Left cardiac atrium (tissue), 4 donors: ENCODE results near the gene NHSL2. TPM values are rescaled to one million over a fixed set of nuclear protein-coding genes. Genes with fewer than 3 reads are reported as not detected.

Source experiments
- ATAC-seq, 2 donors: fragments of 200-7000 bp; cut with Tn5 transposase; one replicate each; pipeline ENCODE4 v1.9.1; 2020; ENCODE audit warnings: mild to moderate bottlenecking in 2 of 2, moderate library complexity in 2 of 2
- DNase-seq: peaks from one replicate; pipeline ENCODE4 v3.0.0-alpha.2; 2020
- intact Hi-C, 2 donors: fragments of 100-400 bp; cut with DNase I; formaldehyde crosslinking; loops; one replicate each; pipeline versions ENCODE4 v1.14.1 to v1.15.1; 2022 to 2023
- total RNA-seq, 2 donors: library from RNA; stranded (reverse); fragmentation: NEBNext Ultra II Directional; extraction: Animal tissue kit (Norgen Biotek cat#: 25700); gene quantifications; one replicate each; pipeline ENCODE4 v1.2.1, GENCODE V29; 2021
- donor health status: DM: no; HTN: yes; CAD: no.
- donor health status: DM: no; HTN: yes; CAD: no; lungs with severe emphysema.
- donor health status: DM: yes; HTN: yes; CAD: no.
- donor health status: Dilated cardiomyopathy.

NHSL2 gene
- total RNA-seq, 2 donors from 2014 or later = 6.1 to 8.8 TPM

- ATAC-seq = no peak
- no peak for DNase-seq
- intact Hi-C loops = no loop called here
These were observed 8.8 kb downstream of the NHSL2 start for GRCh38 chrX:71919431-71919830.

- no peak for DNase-seq
- no peak for ATAC-seq
- intact Hi-C loops = no loop called here
These were observed 9.2 kb downstream of the NHSL2 start for GRCh38 chrX:71919886-71920285.

GRCh38 chrX:71922686-71923085 lies 12.0 kb downstream of the NHSL2 start:
- ATAC-seq = peak in 1 of 2 donors; percentile 53
- no peak for DNase-seq
- intact Hi-C loops = no loop called here

- intact Hi-C loops = no loop called here
- peak; percentile 57 to 68 for ATAC-seq
- DNase-seq = no peak
These were observed 12.9 kb downstream of the NHSL2 start for GRCh38 chrX:71923516-71923915.

- DNase-seq (no peak), ATAC-seq (no peak)
- intact Hi-C loops = no loop called here
These were observed 16.4 kb downstream of the NHSL2 start for GRCh38 chrX:71927040-71927439.

- ATAC-seq (no peak), DNase-seq (no peak)
- intact Hi-C loops = no loop called here
These were observed 18.2 kb downstream of the NHSL2 start for GRCh38 chrX:71928856-71929255.

GRCh38 chrX:71930298-71930697 lies 19.7 kb downstream of the NHSL2 start:
- intact Hi-C loops = no loop called here
- DNase-seq (no peak), ATAC-seq (no peak)

GRCh38 chrX:71935476-71935875 lies 24.8 kb downstream of the NHSL2 start:
- intact Hi-C loops = no loop called here
- ATAC-seq = peak; percentile 70 to 78
- DNase-seq = peak; percentile 39

GRCh38 chrX:71936632-71937031 lies 26.0 kb downstream of the NHSL2 start:
- ATAC-seq (no peak), DNase-seq (no peak)
- intact Hi-C loops = no loop called here

GRCh38 chrX:71938371-71938770 lies 27.7 kb downstream of the NHSL2 start:
- intact Hi-C loops = no loop called here
- no peak for ATAC-seq
- DNase-seq = no peak

- DNase-seq (no peak), ATAC-seq (no peak)
- intact Hi-C loops = no loop called here
These were observed 30.5 kb downstream of the NHSL2 start for GRCh38 chrX:71941145-71941544.

GRCh38 chrX:71941776-71942175 lies 31.1 kb downstream of the NHSL2 start:
- intact Hi-C loops = no loop called here
- DNase-seq = peak; percentile 66

GRCh38 chrX:71944369-71944768 lies 33.7 kb downstream of the NHSL2 start:
- intact Hi-C loops = no loop called here
- no peak for ATAC-seq
- DNase-seq = no peak

More at GRCh38 chrX:71941776-71942175, 31.1 kb downstream of the NHSL2 start:
- peak; percentile 79 to 95 for ATAC-seq

GRCh38 chrX:71945237-71945805 lies 34.7 kb downstream of the NHSL2 start:
- DNase-seq = no peak
- intact Hi-C loops = no loop called here
- ATAC-seq = peak in 1 of 2 donors; percentile 27

- intact Hi-C loops = no loop called here
- no peak for ATAC-seq
- no peak for DNase-seq
These were observed 38.7 kb downstream of the NHSL2 start for GRCh38 chrX:71949363-71949762.

- intact Hi-C loops = no loop called here
- no peak for DNase-seq
- ATAC-seq = no peak
These were observed 39.3 kb downstream of the NHSL2 start for GRCh38 chrX:71949844-71950445.

- DNase-seq (no peak), ATAC-seq (no peak)
- intact Hi-C loops = no loop called here
These were observed 42.7 kb downstream of the NHSL2 start for GRCh38 chrX:71953391-71953790.

GRCh38 chrX:71953946-71954345 lies 43.3 kb downstream of the NHSL2 start:
- intact Hi-C loops = no loop called here
- no peak for ATAC-seq
- no peak for DNase-seq

- intact Hi-C loops = no loop called here
- ATAC-seq (peak in 1 of 2 donors; percentile 40), DNase-seq (peak; percentile 45)
These were observed 43.8 kb downstream of the NHSL2 start for GRCh38 chrX:71954458-71954857.

- intact Hi-C loops = no loop called here
- DNase-seq (no peak), ATAC-seq (no peak)
These were observed 45.0 kb downstream of the NHSL2 start for GRCh38 chrX:71955530-71956120.

- no peak for ATAC-seq
- DNase-seq = no peak
- intact Hi-C loops = no loop called here
These were observed 47.6 kb downstream of the NHSL2 start for GRCh38 chrX:71958281-71958675.
